Stimulated activated CD4-positive, alpha-beta T cell treated with anti-CD3 and anti-CD28 coated beads, Interleukin-15, amount 100 ng/mL, for 24 hours (primary cell): ENCODE measurements around the gene RPL29.

ENCODE experiments used
- DNase-seq: peaks from one replicate; pipeline ENCODE4 v3.0.0-alpha.2; 2020

The RPL29 gene

GRCh38 chr3:51980253-51980652, 15.4 kb downstream of the RPL29 start:
- DNase-seq = no peak

- no peak for DNase-seq
These were observed 17.6 kb downstream of the RPL29 start for GRCh38 chr3:51978143-51978502.

- no peak for DNase-seq
These were observed 18.1 kb downstream of the RPL29 start for GRCh38 chr3:51977446-51978142.

- DNase-seq = peak; percentile 54
These were observed 19.7 kb downstream of the RPL29 start for GRCh38 chr3:51975852-51976549.

- peak; percentile 79 for DNase-seq
These were observed 20.5 kb downstream of the RPL29 start, which contains the start of gene ABHD14A for GRCh38 chr3:51974963-51975851. Gene ABHD14A (plus strand): TSS chr3:51975064. CDS start chr3:51975136, 72 bp downstream.

- DNase-seq = peak; percentile 49
These were observed 21.3 kb downstream of the RPL29 start for GRCh38 chr3:51974277-51974962.

GRCh38 chr3:51971350-51971749, 24.3 kb downstream of the RPL29 start:
- no peak for DNase-seq

GRCh38 chr3:51970606-51971300, 24.9 kb downstream of the RPL29 start:
- DNase-seq = no peak

GRCh38 chr3:51969841-51970240, 25.9 kb downstream of the RPL29 start:
- DNase-seq = no peak

GRCh38 chr3:51968883-51969678, 26.6 kb downstream of the RPL29 start:
- DNase-seq = no peak

- DNase-seq = no peak
These were observed 27.4 kb downstream of the RPL29 start for GRCh38 chr3:51968170-51968775.

- DNase-seq = peak; percentile 54
These were observed 28.1 kb downstream of the RPL29 start, which contains the start of gene PCBP4 for GRCh38 chr3:51967384-51968169. Gene PCBP4 (minus strand): TSS chr3:51967454. CDS start chr3:51961240, 6,214 bp downstream.

- no peak for DNase-seq
These were observed 28.7 kb downstream of the RPL29 start for GRCh38 chr3:51966922-51967383.

GRCh38 chr3:51966486-51966885, 29.2 kb downstream of the RPL29 start:
- DNase-seq = no peak

GRCh38 chr3:51966016-51966415, 29.7 kb downstream of the RPL29 start:
- DNase-seq = no peak

- no peak for DNase-seq
These were observed 31.2 kb downstream of the RPL29 start for GRCh38 chr3:51964521-51964920.

GRCh38 chr3:51963951-51964451, 31.7 kb downstream of the RPL29 start:
- no peak for DNase-seq

GRCh38 chr3:51962854-51963530, 32.7 kb downstream of the RPL29 start:
- DNase-seq = no peak
